Activated gamma-delta T cell (primary cell): Measurements from ENCODE around the gene ZFP14.
"Not testable (repeated sequence)": the region's sequence is repeated elsewhere in the genome, so short reads cannot be mapped to it uniquely, and the experiment has no call there.

Source experiments
- DNase-seq: peaks from one replicate; lab custom pipeline; 2025; lab: John Stamatoyannopoulos, UW

ZFP14 gene

GRCh38 chr19:36331353-36332228 lies 47.4 kb downstream of the ZFP14 start:
- no peak for DNase-seq

- no peak for DNase-seq
Measured at GRCh38 chr19:36330216-36330615, 48.8 kb downstream of the ZFP14 start.

- not testable (repeated sequence) for DNase-seq
Measured at GRCh38 chr19:36329534-36329933, 49.5 kb downstream of the ZFP14 start.

DNA sequence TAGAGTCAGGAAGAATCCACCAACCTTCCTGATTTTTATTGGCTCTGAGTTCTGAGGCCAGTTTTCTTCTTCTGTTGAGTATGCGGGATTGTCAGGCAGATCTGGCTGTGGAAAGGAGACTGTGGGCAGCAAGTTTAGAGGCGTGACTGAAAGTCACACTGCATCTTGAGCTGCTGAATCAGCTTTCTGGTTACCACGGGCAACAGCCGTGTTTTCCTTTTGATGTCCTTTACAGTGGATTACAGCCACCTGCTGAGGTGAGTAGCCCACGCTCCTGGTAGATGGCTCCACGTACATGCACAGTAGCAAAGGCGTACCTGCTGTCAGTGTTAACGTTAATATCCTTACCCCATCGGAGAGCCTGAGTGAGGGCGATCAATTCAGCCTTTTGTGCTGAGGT lies 52.4 kb downstream of the ZFP14 start:
- DNase-seq, result not testable (repeated sequence)

DNA sequence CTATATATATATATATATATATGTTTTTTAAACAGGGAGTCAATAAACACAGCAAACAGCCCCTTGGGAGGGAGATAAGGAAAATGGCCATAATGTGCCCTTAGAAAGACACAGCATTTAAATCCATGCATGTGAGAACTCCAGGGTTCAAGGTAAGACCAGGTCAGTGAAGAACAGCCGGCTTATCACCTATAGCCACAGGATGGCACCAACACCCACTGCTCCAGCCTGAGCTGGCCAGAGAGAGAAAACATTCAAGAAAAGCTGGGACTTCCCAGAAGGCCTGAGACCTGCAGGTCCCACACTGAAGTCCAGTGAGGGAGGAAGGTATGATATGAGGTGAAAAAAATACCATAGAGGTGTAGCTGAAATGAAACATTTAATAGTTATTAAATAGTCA lies 63.8 kb downstream of the ZFP14 start:
- not testable (repeated sequence) for DNase-seq

DNA sequence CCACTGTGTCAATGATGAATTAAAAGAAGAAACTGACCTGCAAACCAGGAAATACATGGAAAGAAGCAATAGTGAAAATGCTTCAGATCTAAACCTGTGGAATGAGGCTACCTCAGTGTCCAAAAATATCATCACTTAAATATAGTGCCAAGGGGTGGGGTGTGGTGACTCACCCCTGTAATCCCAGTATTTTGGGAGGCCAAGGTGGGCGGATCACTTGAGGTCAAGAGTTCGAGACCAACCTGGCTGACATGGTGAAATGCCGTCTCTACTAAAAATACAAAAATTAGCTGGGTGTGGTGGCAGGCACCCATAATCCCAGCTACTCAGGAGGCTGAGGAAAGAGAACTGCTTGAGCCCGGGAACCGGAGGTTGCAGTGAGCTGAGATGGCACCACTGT lies 64.9 kb downstream of the ZFP14 start:
- not testable (repeated sequence) for DNase-seq

GRCh38 chr19:36311098-36311760 lies 67.8 kb downstream of the ZFP14 start:
- DNase-seq, result not testable (repeated sequence)

DNA sequence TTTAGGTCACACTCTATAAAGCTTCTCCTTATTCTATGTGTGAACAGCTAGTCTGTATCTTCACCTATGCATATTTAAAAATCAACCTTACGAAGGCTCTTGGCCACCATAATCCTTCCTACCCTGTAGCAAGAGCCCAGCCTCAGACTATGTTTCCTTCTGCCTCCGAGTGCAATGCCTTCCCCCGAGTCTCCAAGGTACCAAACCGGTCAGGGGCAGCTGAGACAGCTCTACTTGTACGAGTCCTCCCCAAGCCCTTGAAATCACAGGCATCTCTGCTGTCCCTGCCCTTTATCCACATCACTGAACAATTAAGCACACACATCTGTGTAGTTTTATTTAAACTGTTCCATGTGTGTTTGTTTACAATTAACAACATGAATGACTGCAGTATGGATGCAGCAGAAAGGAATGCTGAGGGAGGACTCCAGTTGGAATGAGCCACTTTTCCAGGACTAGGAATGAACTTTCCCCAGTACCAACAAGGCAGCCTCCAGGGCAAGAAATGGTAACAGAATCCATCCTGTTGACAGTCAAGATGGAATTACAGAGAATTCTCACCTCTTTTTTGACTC lies 68.5 kb downstream of the ZFP14 start:
- not testable (repeated sequence) for DNase-seq

DNA sequence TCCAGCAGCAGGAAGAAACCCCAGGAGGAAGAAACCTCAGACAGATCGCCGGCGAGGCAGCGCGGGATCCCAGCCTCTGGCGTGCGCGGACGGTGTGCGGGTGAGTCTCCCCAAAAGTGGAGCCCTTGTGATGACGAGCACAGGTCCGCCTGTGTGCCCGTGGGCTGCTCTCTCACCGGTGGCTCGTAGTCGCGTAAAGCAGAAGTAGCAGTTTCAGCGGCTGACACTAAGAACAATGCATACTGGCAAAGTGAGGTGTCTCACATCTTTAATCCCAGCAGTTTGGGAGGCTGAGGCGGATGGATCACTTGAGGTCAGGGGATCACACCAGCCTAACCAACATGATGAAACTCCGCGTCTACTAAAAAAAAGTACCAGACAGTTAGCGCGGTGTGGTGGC lies 69.2 kb downstream of the ZFP14 start:
- DNase-seq, result not testable (repeated sequence)

DNA sequence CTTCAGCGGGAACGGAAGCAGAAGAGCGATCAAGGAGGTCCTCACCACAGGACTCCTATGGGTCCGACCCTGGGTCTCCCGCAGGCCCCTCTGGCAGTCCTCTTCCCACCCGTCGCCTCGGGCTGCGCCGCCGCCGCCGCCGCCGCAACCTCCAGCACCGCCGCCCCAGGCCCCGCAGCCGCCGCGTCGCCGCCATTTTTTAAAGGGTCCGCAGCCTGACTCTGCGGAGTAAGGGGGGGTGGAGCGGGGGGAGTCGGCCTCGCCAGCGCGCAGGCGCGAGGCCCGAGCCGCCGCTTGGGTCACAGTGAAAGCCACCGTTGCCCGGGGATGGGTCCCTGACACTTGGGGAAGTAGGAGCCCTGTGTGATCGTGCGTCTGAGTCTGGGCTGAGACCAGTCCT lies 69.7 kb downstream of the ZFP14 start:
- DNase-seq, result not testable (repeated sequence)

DNA sequence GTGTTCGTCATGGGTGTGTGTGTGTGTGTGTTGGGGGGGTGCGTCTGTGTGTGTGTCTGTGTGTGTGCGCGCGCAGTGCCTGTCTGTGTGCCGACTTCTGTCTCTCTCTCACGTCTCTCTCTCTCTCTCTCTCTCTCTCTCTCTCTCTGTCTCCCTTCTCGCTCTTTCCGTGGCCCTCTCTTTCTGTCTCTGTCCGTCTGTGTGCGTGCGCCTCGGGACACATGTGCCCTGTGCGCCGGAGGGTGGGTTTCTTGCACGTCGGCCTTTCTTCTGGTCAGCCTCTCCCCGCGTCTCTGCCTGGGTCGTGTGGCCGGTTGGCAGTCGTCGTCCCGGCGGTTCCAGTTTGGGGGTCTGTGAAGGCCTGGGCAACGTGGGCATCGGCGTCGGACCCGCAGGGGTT lies 86.7 kb downstream of the ZFP14 start:
- DNase-seq, result not testable (repeated sequence)
